GM19193 (cell line): ENCODE measurements around the gene DPM3.

ENCODE experiments used
- POLR2A ChIP-seq: IDR thresholded peaks from 4 replicates; pipeline ENCODE4 v1.6.1; 2011; ENCODE audit not compliant: insufficient read depth, insufficient read length; ENCODE audit errors: extremely low read depth

Gene DPM3

DNA sequence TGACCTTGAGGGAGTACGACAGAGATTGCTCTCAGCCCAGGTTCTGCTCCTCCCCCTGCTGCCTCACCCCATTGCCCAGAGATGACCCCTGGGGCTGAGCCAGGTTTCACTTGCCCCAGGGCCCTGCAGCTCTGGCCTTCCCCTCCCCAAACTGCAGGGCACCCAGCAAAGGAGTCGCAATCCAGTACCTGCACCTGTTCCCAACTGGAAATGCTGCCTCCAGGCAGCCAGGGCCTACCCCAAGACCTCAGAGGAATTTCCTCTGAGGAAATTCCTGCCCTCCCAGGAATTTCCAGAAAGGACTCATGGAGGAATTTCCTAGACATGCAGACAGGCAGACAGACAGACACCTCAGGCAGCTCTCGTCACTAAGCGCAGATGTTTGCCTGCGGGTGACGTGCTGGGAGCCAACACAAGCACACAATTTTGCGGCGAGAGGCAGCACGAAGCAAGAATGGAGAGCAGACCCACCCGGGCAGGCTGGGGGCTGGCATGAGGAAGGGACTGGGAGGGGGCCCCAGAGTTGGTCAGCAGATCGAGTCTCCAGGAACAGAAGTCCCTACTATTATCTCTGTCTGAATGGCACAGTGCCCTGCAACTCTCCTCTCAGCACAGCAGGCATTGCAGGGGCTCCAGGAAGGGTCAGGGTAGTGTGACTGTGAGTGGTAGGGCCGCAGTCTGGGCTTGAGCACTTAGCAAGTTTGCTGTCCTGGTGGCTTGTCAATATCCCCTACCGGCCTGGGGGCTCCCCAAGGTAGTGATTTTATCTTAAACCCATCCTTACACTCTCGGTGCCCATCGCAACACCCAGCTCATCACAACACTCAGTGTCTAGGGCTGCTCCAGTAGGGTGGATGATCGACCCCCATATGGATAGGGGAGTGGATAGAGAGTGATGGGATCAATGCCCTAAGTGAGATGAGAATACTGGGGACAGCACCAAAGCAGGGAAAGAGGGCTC is 15.5 kb downstream of the DPM3 start:
- TF ChIP-seq POLR2A: no peak

DNA sequence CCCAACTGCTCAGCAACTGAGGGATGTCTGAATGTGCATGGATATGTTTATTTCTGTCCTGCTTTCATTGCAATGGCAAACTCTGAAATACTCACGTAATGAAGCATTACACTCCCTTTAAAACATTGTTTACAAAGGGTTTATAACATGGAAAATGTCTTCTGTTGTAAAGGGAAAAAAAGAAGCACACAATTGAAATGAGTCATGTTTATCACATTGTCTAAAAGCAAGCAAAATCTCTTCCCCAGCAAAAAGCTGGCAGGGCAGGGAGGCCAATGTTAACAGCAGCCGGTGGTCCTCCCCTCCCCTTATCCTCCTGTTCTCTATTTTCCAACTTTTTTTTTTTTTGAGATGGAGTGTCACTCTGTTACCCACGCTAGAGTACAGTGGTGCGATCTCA is 16.5 kb downstream of the DPM3 start:
- TF ChIP-seq POLR2A: no peak

DNA sequence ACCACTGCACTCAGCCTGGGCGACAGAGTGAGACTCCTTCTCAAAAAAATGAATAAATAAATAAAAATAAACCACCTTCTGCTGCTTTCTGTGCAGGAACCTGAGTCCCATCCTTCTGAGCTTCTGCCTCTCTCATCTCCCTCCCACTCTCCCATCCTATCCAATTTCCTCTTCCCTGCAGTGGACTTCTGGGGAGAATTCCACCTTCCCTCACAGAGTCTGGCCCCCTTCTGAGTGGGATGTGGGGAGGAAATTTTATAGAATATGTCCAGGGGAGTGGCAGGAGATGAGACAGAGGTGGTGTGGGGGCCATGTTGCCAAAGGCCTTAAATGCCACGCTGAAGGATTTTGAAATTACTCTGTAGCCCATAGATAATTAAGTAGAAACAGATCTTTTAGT is 18.0 kb downstream of the DPM3 start:
- TF ChIP-seq POLR2A: no peak

DNA sequence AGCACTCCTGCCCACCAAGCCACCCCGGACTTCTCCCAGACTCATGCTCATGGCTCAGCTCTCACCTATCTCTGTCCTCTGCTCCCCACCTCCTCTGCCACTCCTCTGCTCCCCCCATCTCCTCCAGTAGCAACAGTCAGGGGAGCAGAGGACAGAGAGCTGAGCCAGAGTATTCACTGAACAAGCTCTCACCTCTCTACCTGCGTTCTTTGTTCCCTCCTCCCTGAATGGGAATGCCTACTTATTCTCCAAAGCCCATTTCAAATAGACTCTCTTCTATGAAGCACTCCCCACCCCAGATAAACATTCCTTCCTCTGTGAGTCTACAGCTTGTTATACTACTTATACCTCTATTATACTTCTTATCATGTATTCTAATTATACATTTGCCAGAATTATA is 19.1 kb downstream of the DPM3 start:
- TF ChIP-seq POLR2A: no peak

DNA sequence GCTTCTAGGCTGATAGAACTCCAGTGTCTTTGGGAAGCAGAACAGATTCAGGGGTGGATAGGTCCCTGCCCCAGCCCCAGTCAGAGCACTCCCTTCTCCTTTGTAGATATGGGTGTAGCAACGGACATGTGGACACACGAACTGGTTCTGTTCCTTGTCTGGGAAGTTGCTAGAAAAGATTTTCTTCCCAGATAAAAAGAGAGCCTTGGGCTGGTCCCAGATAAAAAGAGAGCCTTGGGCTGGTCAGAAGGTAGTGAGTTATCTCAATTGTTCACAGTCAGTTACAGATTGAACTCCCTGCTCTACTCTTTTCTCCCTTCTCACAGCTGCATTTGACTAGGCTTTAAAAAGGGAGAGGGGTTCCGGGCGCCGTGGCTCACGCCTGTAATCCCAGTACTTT is 20.1 kb downstream of the DPM3 start:
- no peak for TF ChIP-seq POLR2A

DNA sequence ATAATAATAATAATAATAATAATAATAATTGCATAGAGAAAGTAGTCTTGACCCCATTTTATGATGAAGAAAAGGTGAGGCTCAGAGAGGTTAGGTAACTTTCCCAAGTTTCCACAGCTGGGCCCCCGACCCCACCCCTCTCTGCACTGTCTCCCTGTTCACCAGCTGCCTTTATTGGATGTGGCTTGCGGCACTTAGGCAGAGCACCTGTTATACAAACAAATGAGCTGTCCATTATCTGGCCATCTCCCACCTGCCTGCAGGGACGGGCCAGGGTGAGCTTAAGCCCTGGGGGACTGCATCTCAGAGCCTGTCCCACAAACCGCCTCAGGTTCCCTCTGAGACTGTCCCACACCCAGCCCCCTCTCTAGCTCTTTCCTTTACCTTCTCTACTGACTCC is 22.7 kb downstream of the DPM3 start:
- TF ChIP-seq POLR2A: no peak

DNA sequence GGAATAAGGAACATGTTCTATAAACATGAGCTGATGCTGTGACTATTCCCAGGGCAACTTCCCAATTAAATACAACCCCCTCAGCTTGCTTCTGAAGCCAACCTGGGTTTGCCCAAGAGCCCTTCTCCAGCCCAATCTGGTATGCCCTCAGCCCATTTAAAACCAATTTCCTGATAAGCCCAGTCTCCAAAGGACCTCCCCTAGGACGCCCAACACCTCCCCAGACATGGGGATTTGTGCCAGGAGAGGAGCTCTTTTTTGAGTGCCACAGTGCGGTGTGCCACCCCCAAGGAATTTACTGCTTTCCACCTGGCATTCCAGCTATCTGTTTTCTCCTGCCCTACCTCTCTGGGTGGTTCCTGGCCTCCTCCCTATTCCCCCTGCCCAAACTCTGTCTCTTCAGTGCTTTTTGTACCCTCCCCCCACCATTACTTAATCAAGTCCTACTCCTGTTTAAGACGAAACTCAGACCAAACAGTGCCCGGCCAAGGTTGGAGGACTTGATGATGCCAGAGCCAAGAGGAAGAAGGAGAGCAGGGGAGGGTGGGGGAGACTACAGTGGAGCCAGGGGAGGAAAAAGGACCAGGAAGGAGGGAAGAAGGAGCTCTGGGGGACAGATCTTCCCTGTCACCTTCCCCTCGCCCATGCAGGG is 24.1 kb downstream of the DPM3 start:
- TF ChIP-seq POLR2A: no peak

DNA sequence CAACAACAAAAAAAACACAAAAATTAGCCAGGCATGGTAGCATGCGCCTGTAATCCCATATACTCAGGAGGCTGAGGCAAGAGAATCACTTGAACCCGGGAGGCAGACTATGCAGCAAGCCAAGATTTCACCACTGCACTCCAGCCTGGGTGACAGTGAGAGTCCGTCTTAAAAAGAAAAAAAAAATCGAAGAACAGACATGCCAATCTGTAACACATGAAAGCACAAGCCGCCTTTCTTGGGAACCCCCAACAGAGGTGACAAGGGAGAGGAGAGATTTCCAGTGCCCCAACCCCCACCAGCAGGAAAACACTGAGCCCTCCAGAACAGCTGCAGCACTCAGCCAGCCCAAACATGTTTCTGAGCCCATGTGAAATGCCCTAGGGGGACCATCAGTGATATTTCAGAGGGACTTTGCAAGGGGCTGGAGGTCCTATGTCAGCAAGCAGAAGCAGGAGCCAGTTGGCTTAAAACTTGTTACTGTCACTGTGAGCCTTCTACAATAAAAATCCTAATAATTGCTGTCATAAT is 26.8 kb downstream of the DPM3 start:
- TF ChIP-seq POLR2A: no peak

DNA sequence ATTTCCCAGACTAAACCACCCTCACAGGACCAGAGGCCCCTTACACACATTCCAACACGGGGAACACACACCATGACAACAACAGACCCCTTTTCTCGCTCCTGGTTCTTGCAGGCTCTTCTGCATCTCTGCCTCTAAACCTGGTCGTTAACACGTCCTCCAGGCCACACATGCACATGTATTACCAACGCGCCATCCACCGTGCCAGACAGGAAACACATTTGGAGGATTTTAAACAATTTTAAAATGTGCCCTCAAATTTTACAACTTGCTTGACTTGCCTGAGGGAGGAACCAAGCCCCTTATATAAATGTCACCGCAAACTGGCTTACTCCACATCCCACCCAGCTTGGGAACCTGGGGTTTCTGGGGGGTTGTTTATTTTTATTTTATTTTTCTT is 29.5 kb downstream of the DPM3 start:
- TF ChIP-seq POLR2A: no peak

DNA sequence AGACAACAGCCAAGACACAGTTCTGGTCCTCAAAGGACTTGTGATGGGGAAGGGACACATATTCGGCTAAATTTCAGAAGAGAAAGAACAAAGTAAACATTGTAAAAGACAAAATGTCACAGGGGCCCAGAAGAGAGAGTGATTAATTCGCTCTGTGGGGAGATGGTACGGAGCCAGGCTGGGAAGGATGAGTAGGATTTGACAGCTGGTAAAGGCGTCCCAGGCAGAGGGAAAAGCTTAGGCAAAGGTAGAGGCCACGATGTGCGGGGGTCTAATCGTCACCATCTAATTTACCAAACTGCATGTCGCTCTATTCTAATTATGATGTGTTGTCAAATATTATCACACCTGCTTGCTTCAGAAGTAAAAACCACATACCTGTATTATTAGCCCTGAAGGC is 29.9 kb downstream of the DPM3 start:
- no peak for TF ChIP-seq POLR2A

DNA sequence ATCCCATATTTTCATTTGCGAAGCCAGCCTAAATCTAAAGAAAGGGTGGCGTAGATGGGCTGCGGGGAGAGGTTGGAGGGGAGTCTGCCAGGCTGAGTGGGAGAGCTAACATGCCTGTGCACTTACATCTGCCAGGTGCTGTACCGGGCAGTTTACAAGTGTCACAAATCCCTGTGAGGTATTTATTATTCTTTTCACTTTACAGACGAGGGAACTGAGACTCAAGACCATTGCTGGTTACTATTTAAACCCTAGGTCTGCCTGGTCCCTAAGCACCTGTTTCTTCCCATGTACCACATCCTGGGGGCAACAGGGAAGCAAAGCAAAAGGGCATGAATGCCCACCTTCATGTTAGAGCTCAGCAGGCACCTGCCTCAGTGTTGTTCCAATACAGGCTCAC is 32.0 kb downstream of the DPM3 start:
- TF ChIP-seq POLR2A: no peak

DNA sequence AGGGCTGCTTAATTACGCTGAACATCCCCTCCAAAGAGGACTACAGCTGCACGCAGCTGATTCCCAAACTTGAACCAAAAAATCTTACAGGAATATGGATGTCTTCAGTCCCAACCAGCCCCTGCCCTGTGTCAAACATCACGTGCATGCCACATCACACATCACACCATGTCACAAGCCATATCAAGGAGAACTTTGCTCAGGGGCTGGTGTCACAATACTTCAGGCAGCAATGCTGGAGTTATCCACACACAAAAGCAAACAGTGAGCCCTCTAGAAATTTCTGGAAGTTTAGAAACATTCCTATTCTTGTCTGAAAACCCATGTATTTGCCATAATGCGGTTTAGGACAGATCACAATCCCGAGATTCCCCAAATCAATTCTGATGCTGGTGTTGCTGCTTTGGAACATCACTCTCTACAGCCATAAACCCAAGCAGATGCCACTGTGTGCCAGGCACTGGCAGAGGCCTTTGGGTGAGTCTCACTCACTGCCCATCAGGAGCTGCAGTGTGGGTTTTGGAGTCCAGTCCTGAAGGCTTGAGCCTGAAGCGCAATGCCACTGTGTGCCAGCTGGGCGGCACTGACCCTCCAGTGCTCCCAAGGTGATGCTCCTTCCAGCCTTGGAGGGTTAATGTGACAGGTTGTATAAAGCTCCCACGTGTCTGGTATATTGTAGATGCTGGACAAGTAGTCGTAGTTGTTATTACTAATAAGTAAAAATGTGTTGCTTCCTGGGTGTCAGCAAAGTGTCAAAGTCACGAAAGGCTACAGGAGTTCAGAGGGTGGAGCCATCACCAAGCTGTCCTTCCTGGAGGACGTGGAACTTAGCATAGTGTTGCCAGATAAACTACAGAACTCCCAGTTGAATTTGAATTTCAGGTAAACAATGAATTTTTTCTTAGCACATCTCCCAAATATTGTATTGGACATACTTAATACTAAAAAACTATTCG is 32.7 kb downstream of the DPM3 start:
- TF ChIP-seq POLR2A: no peak

DNA sequence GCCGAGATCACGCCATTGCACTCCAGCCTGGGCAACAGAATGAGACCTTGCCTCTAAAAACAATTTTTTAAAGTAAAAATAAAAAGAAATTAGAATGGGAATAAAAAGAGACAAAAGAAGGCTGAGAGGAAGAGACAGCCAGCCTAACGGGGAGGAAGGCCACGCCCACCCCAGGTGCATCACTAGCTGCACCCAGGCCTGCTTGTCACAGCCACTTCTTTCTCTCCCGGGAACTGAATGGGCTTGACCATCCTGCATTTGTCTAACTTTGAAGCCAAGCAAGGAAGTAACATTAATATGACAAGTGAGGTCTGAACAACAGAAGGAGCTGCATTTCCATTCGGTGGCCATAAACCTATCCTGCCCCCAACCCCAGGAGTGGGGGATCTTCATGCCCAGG is 33.5 kb downstream of the DPM3 start:
- no peak for TF ChIP-seq POLR2A

DNA sequence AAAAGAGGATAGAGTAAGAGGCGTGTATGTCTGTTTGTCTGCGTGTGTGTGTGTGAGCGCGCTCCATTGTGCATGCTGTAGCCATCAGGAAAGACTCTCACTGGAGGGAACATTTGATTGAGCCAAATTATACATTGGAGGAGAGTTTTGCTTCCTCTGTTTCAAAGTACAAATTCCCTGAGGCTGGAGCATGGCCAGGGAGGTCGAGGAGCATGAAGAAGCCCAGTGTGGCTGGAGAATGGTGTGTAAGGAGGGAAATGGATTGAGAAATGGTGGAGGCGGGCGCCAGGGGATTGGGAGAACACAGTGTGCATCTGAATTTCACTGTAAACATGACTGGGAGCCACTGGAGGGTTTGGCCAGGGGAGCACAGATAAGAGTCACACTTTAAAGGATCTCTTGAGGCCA is 34.7 kb downstream of the DPM3 start:
- no peak for TF ChIP-seq POLR2A
